Lower leg skin (tissue), 4 donors: Measurements from ENCODE around the gene CHERP. TPM values are rescaled to one million over a fixed set of nuclear protein-coding genes. Genes with fewer than 3 reads are reported as not detected.
A peak's percentile ranks its signal among the peaks of the same experiment; 100 is the strongest.

Experiments
- DNase-seq, 2 donors: peaks; one replicate each; pipeline ENCODE4 v3.0.0-alpha.2; 2019; ENCODE audit warnings: low spot score in 2 of 2
- H3K4me3 ChIP-seq: fragments of 200-600 bp; sonication (generic); 2 replicates; pipeline ENCODE4 v1.5.1; 2017; ENCODE audit warnings: mild to moderate bottlenecking, low read depth; ENCODE audit not compliant: poor library complexity, severe bottlenecking
- CTCF ChIP-seq, 3 donors: fragments of 450-650 bp; IDR thresholded peaks; one replicate each; pipeline ENCODE4 v1.5.1; 2016; ENCODE audit warnings: antibody characterized with exemption in 3 of 3, mild to moderate bottlenecking in 3 of 3, moderate library complexity in 2 of 3
- POLR2A ChIP-seq, 2 donors: fragments of 450-650 bp; IDR thresholded peaks; one replicate each; pipeline ENCODE4 v1.6.1; 2016 to 2017; ENCODE audit warnings: antibody characterized with exemption in 2 of 2, mild to moderate bottlenecking in 1 of 2, moderate library complexity in 1 of 2
- WGBS, 2 donors: methylation state at CpG; one replicate each; pipeline ENCODE4 v1.1.5; 2018; 5-methylcytosine and 5-hydroxymethylcytosine counted together
- intact Hi-C: fragments of 100-400 bp; cut with DNase I; formaldehyde crosslinking; loops from one replicate; pipeline ENCODE4 v1.15.0; 2023; ENCODE audit warnings: low total_unique reads
- total RNA-seq, 4 donors: library from RNA; depleted of rRNA; stranded (reverse); fragments of >200 nt; gene quantifications; one replicate each; pipeline ENCODE4 v1.1.0, GENCODE V29; 2016

The CHERP gene
- total RNA-seq, 4 donors from 2014 or later = 9.7 to 32.7 (median 12.6) TPM

- 64 to 65% methylated on average over 13 of the region's 13 CpGs for WGBS, 2 donors
- DNase-seq = no peak
- no peak for TF ChIP-seq POLR2A (IDR thresholded peaks at IDR 0.05)
- TF ChIP-seq CTCF (IDR thresholded peaks at IDR 0.05) = no peak
- H3K4me3 ChIP-seq = no peak overlapping the region
- intact Hi-C loops = no loop called here
Observed at GRCh38 chr19:16573296-16573695, 31.1 kb upstream of the CHERP start.

- TF ChIP-seq POLR2A (IDR thresholded peaks at IDR 0.05) (no peak), CTCF (IDR thresholded peaks at IDR 0.05) (no peak)
- peak; percentile 93 to 98 for DNase-seq
- WGBS, 2 donors = 0 to 1% methylated on average over 55 to 56 of the region's 83 CpGs
- intact Hi-C loops = no loop called here
- peak within 1 kb of the TSS; percentile 86 for H3K4me3 ChIP-seq
Observed at GRCh38 chr19:16572332-16573211, 30.3 kb upstream of the CHERP start, which contains the start of gene SLC35E1. Gene SLC35E1, minus strand, starts transcription at chr19:16572415. Its CDS starts 51 bp downstream, at chr19:16572364.

GRCh38 chr19:16571822-16572331 lies 29.6 kb upstream of the CHERP start:
- H3K4me3 ChIP-seq = peak overlapping the region; percentile 86
- intact Hi-C loops = no loop called here
- TF ChIP-seq POLR2A (IDR thresholded peaks at IDR 0.05) = no peak
- no peak for TF ChIP-seq CTCF (IDR thresholded peaks at IDR 0.05)
- no peak for DNase-seq
- 0% methylated on average over 24 to 32 of the region's 75 CpGs for WGBS, 2 donors

GRCh38 chr19:16571283-16571682 lies 29.0 kb upstream of the CHERP start:
- WGBS, 2 donors = 17 to 37% methylated on average over 6 of the region's 6 CpGs
- DNase-seq = no peak
- TF ChIP-seq POLR2A (IDR thresholded peaks at IDR 0.05) (no peak), CTCF (IDR thresholded peaks at IDR 0.05) (no peak)
- intact Hi-C loops = no loop called here
- peak overlapping the region; percentile 86 for H3K4me3 ChIP-seq

GRCh38 chr19:16569609-16570320 lies 27.5 kb upstream of the CHERP start:
- WGBS, 2 donors = 80 to 84% methylated on average over 17 of the region's 17 CpGs
- no peak for DNase-seq
- no peak overlapping the region for H3K4me3 ChIP-seq
- intact Hi-C loops = no loop called here
- TF ChIP-seq POLR2A (IDR thresholded peaks at IDR 0.05) (no peak), CTCF (IDR thresholded peaks at IDR 0.05) (no peak)
